HepG2 (cell line): Measurements from ENCODE around the gene PWP1. TPM values are rescaled to one million over a fixed set of nuclear protein-coding genes. Genes with fewer than 3 reads are reported as not detected.

Experiments used
- ATAC-seq: fragments of 200-7000 bp; cut with Tn5 transposase; 3 replicates; pipeline ENCODE4 v1.9.1; 2020; ENCODE audit warnings: mild to moderate bottlenecking, moderate library complexity
- BruUV-seq: library from RNA; stranded (reverse); fragments of 400-500 nt; replicated peaks from 2 replicates; lab custom pipeline; 2021; lab: Mats Ljungman, UMichigan
- CTCF ChIA-PET: fragments of 300-600 bp; formaldehyde crosslinking; extraction: SDS; loops from one replicate; lab custom pipeline; 2021; ENCODE audit warnings: low total read pairs, inconsistent platforms, low intra/inter-chr PET ratio; lab: Yijun Ruan, JAX
- POLR2A ChIA-PET: fragments of 350-600 bp; sonication (Branson Sonifier 250); formaldehyde crosslinking; loops from one replicate; lab custom pipeline; 2020; ENCODE audit warnings: antibody characterized with exemption, inconsistent platforms; lab: Yijun Ruan, JAX
- DNase-seq: peaks from one replicate; pipeline ENCODE4 v3.0.0-alpha.2; 2015; ENCODE audit warnings: low spot score
- FAIRE-seq: peaks from 3 replicates; lab custom pipeline; 2011; peaks lifted over from hg19 to GRCh38; lab: Jason Lieb, UNC
- H2AFZ ChIP-seq: one replicate; pipeline ENCODE4 v1.6.1; 2011; ENCODE audit warnings: low read length, inconsistent platforms
- H3K27ac ChIP-seq: fragments of 300-600 bp; 3 replicates; pipeline ENCODE4 v1.8.0; 2011; ENCODE audit warnings: mixed run types, mild to moderate bottlenecking, mixed read lengths, low read length, inconsistent platforms; ENCODE audit not compliant: insufficient read depth; ENCODE audit errors: extremely low read length
- H3K27me3 ChIP-seq, 2 experiments: fragments of 200-600 bp in 1 of 2; 2 replicates in 1 of 2; 3 replicates in 1 of 2; pipeline versions ENCODE4 v1.6.0 to v1.8.0; 2011; ENCODE audit warnings: low read length in 2 of 2, mild to moderate bottlenecking in 2 of 2, moderate library complexity in 2 of 2, inconsistent platforms in 1 of 2; ENCODE audit not compliant: insufficient read depth in 2 of 2, control insufficient read depth in 1 of 2
- H3K36me3 ChIP-seq, 2 experiments: fragments of 200-600 bp in 1 of 2; replicated peaks in 1 of 2; 2 replicates in 1 of 2; 3 replicates in 1 of 2; pipeline versions ENCODE4 v1.5.1 to v1.8.0; 2011; ENCODE audit warnings: low read length in 2 of 2, inconsistent platforms in 1 of 2; ENCODE audit not compliant: insufficient read depth in 2 of 2, control insufficient read depth in 1 of 2
- H3K4me1 ChIP-seq: 2 replicates; pipeline ENCODE4 v1.5.1; 2012; ENCODE audit warnings: low read length, inconsistent platforms; ENCODE audit not compliant: insufficient read depth
- H3K4me2 ChIP-seq: 2 replicates; pipeline ENCODE4 v1.6.0; 2011; ENCODE audit warnings: low read depth, low read length, inconsistent platforms
- H3K4me3 ChIP-seq, 3 experiments: fragments of 200-600 bp in 1 of 3; sonication (generic), shearing (Covaris generic) in 1 of 3; replicated peaks in 1 of 3; 2 replicates each; pipeline ENCODE4 v1.5.1; 2011 to 2016; ENCODE audit warnings: low read length in 3 of 3, inconsistent platforms in 2 of 3, low read depth in 2 of 3, mild to moderate bottlenecking in 2 of 3, control low read depth in 1 of 3, mixed read lengths in 1 of 3; ENCODE audit not compliant: insufficient read depth in 1 of 3
- H3K79me2 ChIP-seq: one replicate; pipeline ENCODE4 v1.6.1; 2011; ENCODE audit warnings: low read length, inconsistent platforms; ENCODE audit not compliant: insufficient read depth
- H3K9ac ChIP-seq: 2 replicates; pipeline ENCODE4 v1.6.0; 2011; ENCODE audit warnings: mild to moderate bottlenecking, low read depth, low read length, inconsistent platforms; ENCODE audit not compliant: insufficient read depth
- H3K9me3 ChIP-seq: 2 replicates; pipeline ENCODE4 v1.5.1; 2012; ENCODE audit warnings: mild to moderate bottlenecking, low read length
- H4K20me1 ChIP-seq: 2 replicates; pipeline ENCODE4 v1.6.0; 2011; ENCODE audit warnings: inconsistent platforms, mild to moderate bottlenecking, low read length, moderate library complexity; ENCODE audit not compliant: insufficient read depth
- CBX1 ChIP-seq: IDR thresholded peaks from one replicate; pipeline ENCODE4 v1.6.1; 2016; ENCODE audit warnings: antibody characterized with exemption, low read depth
- FOXO1 ChIP-seq: sonication (generic); formaldehyde crosslinking; IDR thresholded peaks from 2 replicates; pipeline ENCODE4 v1.4.0; 2020; ENCODE audit warnings: missing genetic modification reagents
- GABPA ChIP-seq, 2 experiments: IDR thresholded peaks; 2 replicates each; pipeline ENCODE4 v1.6.1; 2011 to 2016; ENCODE audit warnings: low read depth in 2 of 2, low read length in 1 of 2, missing biosample characterization in 1 of 2, missing genetic modification characterization in 1 of 2
- KLF6 ChIP-seq: IDR thresholded peaks from 2 replicates; pipeline ENCODE4 v1.8.0; 2016; ENCODE audit warnings: missing biosample characterization, missing genetic modification reagents
- ONECUT2 ChIP-seq: sonication (generic); formaldehyde crosslinking; IDR thresholded peaks from 2 replicates; pipeline ENCODE4 v1.4.0; 2020; ENCODE audit warnings: missing genetic modification reagents
- POLR2AphosphoS2 ChIP-seq: IDR thresholded peaks from 2 replicates; pipeline ENCODE4 v1.6.1; 2011; ENCODE audit warnings: low read depth, low read length, improper control_type of control experiment
- RARG ChIP-seq: sonication (generic); formaldehyde crosslinking; IDR thresholded peaks from 2 replicates; pipeline ENCODE4 v1.4.0; 2020; ENCODE audit warnings: low read depth, mild to moderate bottlenecking, missing genetic modification reagents
- SP2 ChIP-seq: sonication (generic); formaldehyde crosslinking; IDR thresholded peaks from 2 replicates; pipeline ENCODE4 v1.5.1; 2020; ENCODE audit warnings: mild to moderate bottlenecking, missing genetic modification reagents
- WGBS: methylation state at CpG from one replicate; pipeline ENCODE4 v1.1.6; 2017; ENCODE audit warnings: low lambda C conversion rate; 5-methylcytosine and 5-hydroxymethylcytosine counted together
- in situ Hi-C: cut with HindIII; loops from 2 replicates; pipeline ENCODE4 v1.10.0; 2017; ENCODE audit warnings: low pct_unique_long_range_greater_than_20kb; ENCODE audit not compliant: extremely low pct_ligation_motif_present
- intact Hi-C: fragments of 100-400 bp; cut with micrococcal nuclease; formaldehyde crosslinking; loops from one replicate; pipeline ENCODE4 v1.10.0; 2022; ENCODE audit not compliant: unreplicated experiment
- polyA plus RNA-seq, 8 experiments: library from polyadenylated mRNA; depleted of rRNA in 3 of 8; stranded (reverse) in 7 of 8; unstranded in 1 of 8; fragments of >200 nt; fragmentation: Illumina TruSeq in 4 of 8; extraction: Trizol in 4 of 8; gene quantifications; 2 replicates each; pipeline versions ENCODE4 v1.2.1 to v1.2.3, GENCODE V29; 2011 to 2016; ENCODE audit warnings: low read depth in 4 of 8, missing spikeins in 1 of 8, mixed read lengths in 1 of 8; ENCODE audit not compliant: insufficient read depth in 1 of 8
- total RNA-seq, 5 experiments: library from RNA; depleted of rRNA; stranded (reverse); fragments of >200 nt; fragmentation: Illumina TruSeq; extraction: Trizol; gene quantifications; 2 replicates each; pipeline ENCODE4 v1.2.3, GENCODE V29; 2016; ENCODE audit warnings: low read depth in 1 of 5
- TF ChIP-seq, protein P1 (sequence below): sonication (generic); formaldehyde crosslinking; IDR thresholded peaks from 2 replicates; pipeline ENCODE4 v1.4.0; 2020; ENCODE audit warnings: missing genetic modification reagents
- TF ChIP-seq, protein P2 (sequence below): sonication (generic); formaldehyde crosslinking; IDR thresholded peaks from 2 replicates; pipeline ENCODE4 v1.8.0; 2022; ENCODE audit warnings: low read depth, missing genetic modification reagents
- TF ChIP-seq, protein P3 (sequence below), 2 experiments: fragments of 450-650 bp in 1 of 2; sonication (generic) in 1 of 2; formaldehyde crosslinking in 1 of 2; IDR thresholded peaks; 2 replicates each; pipeline versions ENCODE4 v1.6.1 to v1.8.0; 2016 to 2022; ENCODE audit warnings: antibody characterized with exemption in 1 of 2, mild to moderate bottlenecking in 1 of 2, missing genetic modification reagents in 1 of 2

PWP1 gene
- total and polyA plus RNA-seq, 2 of the 13 experiments (the other 11 are each of a cell fraction or from before 2014, with no cell fraction given), result 65.9 to 70.2 TPM

DNA sequence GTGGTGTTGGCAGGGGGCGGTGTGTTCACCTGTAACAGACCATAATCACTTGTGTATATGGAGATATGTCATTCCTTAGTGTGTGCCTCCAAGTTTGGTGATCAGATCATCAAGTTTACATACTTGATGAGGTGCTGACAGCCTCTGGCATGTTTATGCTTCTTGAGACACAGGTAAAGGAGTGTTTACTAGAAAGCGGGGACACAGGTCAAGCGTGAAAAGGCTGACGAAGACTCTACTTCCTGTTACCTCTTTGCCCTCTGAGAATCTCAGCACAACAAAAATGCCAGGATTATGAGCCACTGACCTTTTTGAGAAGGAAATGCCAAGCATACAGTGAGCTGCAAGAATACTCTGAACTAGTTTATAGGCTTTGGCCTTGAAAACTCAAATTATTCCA is 45.8 kb downstream of the PWP1 start:
- POLR2A ChIA-PET, result interaction anchor here (1.4 kb wide), 1 partner anchor 49 kb away, joined by 3 read pairs; no protein-coding TSS in a partner anchor
- Histone ChIP-seq H3K4me1 (no peaks in the 10 kb centered on the region), H3K79me2 (no peaks in the 10 kb centered on the region), H3K4me3 (no peak overlapping the region), H3K27me3 (no peaks in the 10 kb centered on the region), H3K27ac (no peak overlapping the region), H3K4me2 (no peak overlapping the region), H3K36me3 (peaks cover 6 to 26% of the 10 kb centered on the region in 2 experiments; a peak in 4 of 5 replicates), H3K9me3 (no peaks in the 10 kb centered on the region), H3K9ac (no peak overlapping the region), H4K20me1 (no peaks in the 10 kb centered on the region; the same call in 1 of the 2 replicates), H2AFZ (no peak overlapping the region)
- in situ Hi-C loops (no loop called here), intact Hi-C loops (no loop called here)
- DNase-seq (no peak), ATAC-seq (no peak; the same call in 2 of the 3 replicates), FAIRE-seq (no peak)
- 99% methylated on average over 4 of the region's 4 CpGs for WGBS
- BruUV-seq, result no TSS peak
- CTCF ChIA-PET, result no interaction called here
- no peak for TF ChIP-seq KLF6 (CRISPR knock-in tag)
- TF ChIP-seq SP2 (CRISPR knock-in tag), result no peak
- TF ChIP-seq, protein P1, sequence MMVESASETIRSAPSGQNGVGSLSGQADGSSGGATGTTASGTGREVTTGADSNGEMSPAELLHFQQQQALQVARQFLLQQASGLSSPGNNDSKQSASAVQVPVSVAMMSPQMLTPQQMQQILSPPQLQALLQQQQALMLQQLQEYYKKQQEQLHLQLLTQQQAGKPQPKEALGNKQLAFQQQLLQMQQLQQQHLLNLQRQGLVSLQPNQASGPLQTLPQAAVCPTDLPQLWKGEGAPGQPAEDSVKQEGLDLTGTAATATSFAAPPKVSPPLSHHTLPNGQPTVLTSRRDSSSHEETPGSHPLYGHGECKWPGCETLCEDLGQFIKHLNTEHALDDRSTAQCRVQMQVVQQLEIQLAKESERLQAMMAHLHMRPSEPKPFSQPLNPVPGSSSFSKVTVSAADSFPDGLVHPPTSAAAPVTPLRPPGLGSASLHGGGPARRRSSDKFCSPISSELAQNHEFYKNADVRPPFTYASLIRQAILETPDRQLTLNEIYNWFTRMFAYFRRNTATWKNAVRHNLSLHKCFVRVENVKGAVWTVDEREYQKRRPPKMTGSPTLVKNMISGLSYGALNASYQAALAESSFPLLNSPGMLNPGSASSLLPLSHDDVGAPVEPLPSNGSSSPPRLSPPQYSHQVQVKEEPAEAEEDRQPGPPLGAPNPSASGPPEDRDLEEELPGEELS (CRISPR knock-in tag), result no peak
- TF ChIP-seq ONECUT2 (CRISPR knock-in tag), result no peak
- TF ChIP-seq, protein P2, sequence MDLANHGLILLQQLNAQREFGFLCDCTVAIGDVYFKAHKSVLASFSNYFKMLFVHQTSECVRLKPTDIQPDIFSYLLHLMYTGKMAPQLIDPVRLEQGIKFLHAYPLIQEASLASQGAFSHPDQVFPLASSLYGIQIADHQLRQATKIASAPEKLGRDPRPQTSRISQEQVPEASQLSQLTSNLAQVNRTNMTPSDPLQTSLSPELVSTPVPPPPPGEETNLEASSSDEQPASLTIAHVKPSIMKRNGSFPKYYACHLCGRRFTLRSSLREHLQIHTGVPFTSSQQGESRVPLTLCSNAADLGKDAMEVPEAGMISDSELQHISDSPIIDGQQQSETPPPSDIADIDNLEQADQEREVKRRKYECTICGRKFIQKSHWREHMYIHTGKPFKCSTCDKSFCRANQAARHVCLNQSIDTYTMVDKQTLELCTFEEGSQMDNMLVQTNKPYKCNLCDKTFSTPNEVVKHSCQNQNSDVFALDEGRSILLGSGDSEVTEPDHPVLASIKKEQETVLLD (CRISPR knock-in tag), result no peak
- no peak for TF ChIP-seq GABPA (IDR thresholded peaks at IDR 0.05; ENCODE audit: low read depth, low read length)
- no peak for TF ChIP-seq GABPA (CRISPR knock-in tag; IDR thresholded peaks at IDR 0.05; ENCODE audit: low read depth)
- no peak for TF ChIP-seq POLR2AphosphoS2
- TF ChIP-seq CBX1, result no peak
- TF ChIP-seq FOXO1 (CRISPR knock-in tag), result no peak
- TF ChIP-seq RARG, result no peak
- TF ChIP-seq, protein P3, sequence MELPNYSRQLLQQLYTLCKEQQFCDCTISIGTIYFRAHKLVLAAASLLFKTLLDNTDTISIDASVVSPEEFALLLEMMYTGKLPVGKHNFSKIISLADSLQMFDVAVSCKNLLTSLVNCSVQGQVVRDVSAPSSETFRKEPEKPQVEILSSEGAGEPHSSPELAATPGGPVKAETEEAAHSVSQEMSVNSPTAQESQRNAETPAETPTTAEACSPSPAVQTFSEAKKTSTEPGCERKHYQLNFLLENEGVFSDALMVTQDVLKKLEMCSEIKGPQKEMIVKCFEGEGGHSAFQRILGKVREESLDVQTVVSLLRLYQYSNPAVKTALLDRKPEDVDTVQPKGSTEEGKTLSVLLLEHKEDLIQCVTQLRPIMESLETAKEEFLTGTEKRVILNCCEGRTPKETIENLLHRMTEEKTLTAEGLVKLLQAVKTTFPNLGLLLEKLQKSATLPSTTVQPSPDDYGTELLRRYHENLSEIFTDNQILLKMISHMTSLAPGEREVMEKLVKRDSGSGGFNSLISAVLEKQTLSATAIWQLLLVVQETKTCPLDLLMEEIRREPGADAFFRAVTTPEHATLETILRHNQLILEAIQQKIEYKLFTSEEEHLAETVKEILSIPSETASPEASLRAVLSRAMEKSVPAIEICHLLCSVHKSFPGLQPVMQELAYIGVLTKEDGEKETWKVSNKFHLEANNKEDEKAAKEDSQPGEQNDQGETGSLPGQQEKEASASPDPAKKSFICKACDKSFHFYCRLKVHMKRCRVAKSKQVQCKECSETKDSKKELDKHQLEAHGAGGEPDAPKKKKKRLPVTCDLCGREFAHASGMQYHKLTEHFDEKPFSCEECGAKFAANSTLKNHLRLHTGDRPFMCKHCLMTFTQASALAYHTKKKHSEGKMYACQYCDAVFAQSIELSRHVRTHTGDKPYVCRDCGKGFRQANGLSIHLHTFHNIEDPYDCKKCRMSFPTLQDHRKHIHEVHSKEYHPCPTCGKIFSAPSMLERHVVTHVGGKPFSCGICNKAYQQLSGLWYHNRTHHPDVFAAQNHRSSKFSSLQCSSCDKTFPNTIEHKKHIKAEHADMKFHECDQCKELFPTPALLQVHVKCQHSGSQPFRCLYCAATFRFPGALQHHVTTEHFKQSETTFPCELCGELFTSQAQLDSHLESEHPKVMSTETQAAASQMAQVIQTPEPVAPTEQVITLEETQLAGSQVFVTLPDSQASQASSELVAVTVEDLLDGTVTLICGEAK (IDR thresholded peaks at IDR 0.05), result no peak
- TF ChIP-seq, protein P3 (CRISPR knock-in tag; IDR thresholded peaks at IDR 0.05), result no peak
